Endothelial cell (in vitro differentiated cells): ENCODE data around the gene GPC3. TPM values are rescaled to one million over a fixed set of nuclear protein-coding genes. Genes with fewer than 3 reads are reported as not detected.

Source experiments
- DNase-seq: peaks from one replicate; pipeline ENCODE4 v3.0.0; 2021; ENCODE audit warnings: low spot score
- H3K27ac Mint-ChIP-seq: one replicate; pipeline ENCODE4 v1.8.0; 2021; ENCODE audit warnings: mixed read lengths, inconsistent platforms; ENCODE audit not compliant: unreplicated experiment
- H3K27me3 Mint-ChIP-seq: one replicate; pipeline ENCODE4 v1.8.0; 2021; ENCODE audit warnings: mild to moderate bottlenecking, moderate library complexity, mixed read lengths, inconsistent platforms; ENCODE audit not compliant: unreplicated experiment
- H3K36me3 Mint-ChIP-seq: one replicate; pipeline ENCODE4 v1.8.0; 2021; ENCODE audit warnings: mild to moderate bottlenecking, low read depth, mixed read lengths, inconsistent platforms; ENCODE audit not compliant: unreplicated experiment
- H3K4me1 Mint-ChIP-seq: one replicate; pipeline ENCODE4 v1.8.0; 2021; ENCODE audit warnings: mild to moderate bottlenecking, mixed read lengths, inconsistent platforms; ENCODE audit not compliant: unreplicated experiment
- H3K4me3 Mint-ChIP-seq: one replicate; pipeline ENCODE4 v1.8.0; 2021; ENCODE audit warnings: mild to moderate bottlenecking, mixed read lengths, inconsistent platforms; ENCODE audit not compliant: unreplicated experiment
- H3K9me3 Mint-ChIP-seq: one replicate; pipeline ENCODE4 v1.8.0; 2021; ENCODE audit warnings: mixed read lengths, inconsistent platforms; ENCODE audit not compliant: unreplicated experiment
- CTCF ChIP-seq: fragments of 200-600 bp; sonication (generic); IDR thresholded peaks from one replicate; pipeline ENCODE4 v1.5.0; 2021; ENCODE audit warnings: antibody characterized with exemption; ENCODE audit not compliant: unreplicated experiment
- total RNA-seq: library from RNA; stranded (reverse); fragmentation: NEBNext Ultra II Directional; extraction: Animal tissue kit (Norgen Biotek cat#: 25700); gene quantifications from one replicate; pipeline ENCODE4 v1.2.1, GENCODE V29; 2021; ENCODE audit not compliant: unreplicated experiment

GPC3 gene
- total RNA-seq, 1 donor from 2014 or later, result 4.7 TPM

- H3K27ac Mint-ChIP-seq, result no peak overlapping the region
- H3K9me3 Mint-ChIP-seq, result no peaks in the 10 kb centered on the region
- H3K4me1 Mint-ChIP-seq, result peaks cover 4% of the 10 kb centered on the region
- no peaks in the 10 kb centered on the region for H3K27me3 Mint-ChIP-seq
- H3K4me3 Mint-ChIP-seq, result no peak overlapping the region
- no peaks in the 10 kb centered on the region for H3K36me3 Mint-ChIP-seq
- DNase-seq, result no peak
- no peak for TF ChIP-seq CTCF
Observed at GRCh38 chrX:133534172-133534571, 451.2 kb downstream of the GPC3 start.

GRCh38 chrX:133533249-133533648 is 452.1 kb downstream of the GPC3 start:
- no peak overlapping the region for H3K4me3 Mint-ChIP-seq
- H3K36me3 Mint-ChIP-seq, result no peaks in the 10 kb centered on the region
- DNase-seq, result no peak
- peaks cover 4% of the 10 kb centered on the region for H3K4me1 Mint-ChIP-seq
- TF ChIP-seq CTCF, result no peak
- no peaks in the 10 kb centered on the region for H3K27me3 Mint-ChIP-seq
- no peak overlapping the region for H3K27ac Mint-ChIP-seq
- H3K9me3 Mint-ChIP-seq, result no peaks in the 10 kb centered on the region

- H3K9me3 Mint-ChIP-seq, result no peaks in the 10 kb centered on the region
- no peak overlapping the region for H3K4me3 Mint-ChIP-seq
- no peak for DNase-seq
- H3K4me1 Mint-ChIP-seq, result peaks cover 6% of the 10 kb centered on the region
- TF ChIP-seq CTCF, result no peak
- H3K27ac Mint-ChIP-seq, result no peak overlapping the region
- no peaks in the 10 kb centered on the region for H3K27me3 Mint-ChIP-seq
- no peaks in the 10 kb centered on the region for H3K36me3 Mint-ChIP-seq
Observed at GRCh38 chrX:133530960-133531359, 454.4 kb downstream of the GPC3 start.

- peaks cover 6% of the 10 kb centered on the region for H3K4me1 Mint-ChIP-seq
- no peaks in the 10 kb centered on the region for H3K36me3 Mint-ChIP-seq
- no peaks in the 10 kb centered on the region for H3K27me3 Mint-ChIP-seq
- no peak overlapping the region for H3K27ac Mint-ChIP-seq
- no peak for TF ChIP-seq CTCF
- H3K4me3 Mint-ChIP-seq, result no peak overlapping the region
- no peak for DNase-seq
- H3K9me3 Mint-ChIP-seq, result no peaks in the 10 kb centered on the region
Observed at GRCh38 chrX:133529578-133529977, 455.8 kb downstream of the GPC3 start.

GRCh38 chrX:133527825-133528224 is 457.6 kb downstream of the GPC3 start:
- Mint-ChIP-seq H3K27me3 (no peaks in the 10 kb centered on the region), H3K4me1 (peaks cover 6% of the 10 kb centered on the region), H3K27ac (peak overlapping the region; percentile 92), H3K9me3 (no peaks in the 10 kb centered on the region), H3K36me3 (no peaks in the 10 kb centered on the region), H3K4me3 (no peak overlapping the region)
- DNase-seq, result no peak
- no peak for TF ChIP-seq CTCF
